Measurements from ENCODE around the gene TENM4.

GRCh38 chr11:79241205-79241851, 199.5 kb downstream of the TENM4 start:
- TF ChIP-seq BRCA1 (IDR thresholded peaks at IDR 0.05; ENCODE audit: low read depth, low read length): no peak
- no peak for TF ChIP-seq JUND (IDR thresholded peaks at IDR 0.05; ENCODE audit: low read length)
- TF ChIP-seq CTCF (IDR thresholded peaks at IDR 0.05; ENCODE audit: control extremely low read depth in 1 of 3, insufficient read depth in 1 of 3, low read depth in 1 of 3, low read length in 3 of 3): no peak
- no peak for TF ChIP-seq SIN3A (conservative IDR thresholded peaks at IDR 0.05 in 1 of 2, IDR thresholded peaks at IDR 0.05 in 1 of 2; ENCODE audit: low read depth in 1 of 2, low read length in 2 of 2)
- TF ChIP-seq POLR2AphosphoS5 (IDR thresholded peaks at IDR 0.05; ENCODE audit: low read depth, low read length): no peak
- no peak for TF ChIP-seq POLR2A (IDR thresholded peaks at IDR 0.05; ENCODE audit: control extremely low read depth in 1 of 2, low read depth in 2 of 2, low read length in 2 of 2)
- no peak for TF ChIP-seq RXRA (IDR thresholded peaks at IDR 0.05; ENCODE audit: insufficient read depth, low read depth, low read length)
- TF ChIP-seq YY1 (IDR thresholded peaks at IDR 0.05; ENCODE audit: low read depth, low read length): no peak
- no peak for TF ChIP-seq CBX8 (IDR thresholded peaks at IDR 0.05; ENCODE audit: borderline replicate concordance, low read depth, low read length)
- TF ChIP-seq CBX5 (IDR thresholded peaks at IDR 0.05; ENCODE audit: low read depth, low read length): no peak
